MCF 10A (cell line): ENCODE measurements around the gene SYCP2L. TPM values are rescaled to one million over a fixed set of nuclear protein-coding genes. Genes with fewer than 3 reads are reported as not detected.

Experiments used
- BruUV-seq: library from RNA; stranded (reverse); fragments of 400-500 nt; replicated peaks from 2 replicates; lab custom pipeline; 2021; lab: Mats Ljungman, UMichigan
- CTCF ChIA-PET: fragments of 300-600 bp; sonication (Branson Sonifier 250); formaldehyde crosslinking; extraction: SDS; loops from one replicate; lab custom pipeline; 2021; ENCODE audit warnings: antibody characterized with exemption, inconsistent platforms; lab: Yijun Ruan, JAX
- POLR2A ChIA-PET: fragments of 300-600, 350-650 bp; sonication (Branson Sonifier 250); formaldehyde crosslinking; extraction: SDS; loops from one replicate; lab custom pipeline; 2020; ENCODE audit warnings: antibody characterized with exemption, inconsistent platforms; lab: Yijun Ruan, JAX
- DNase-seq: peaks from one replicate; pipeline ENCODE4 v3.0.0-alpha.2; 2018; ENCODE audit not compliant: unreplicated experiment
- H3K27ac Mint-ChIP-seq: one replicate; pipeline ENCODE4 v1.8.0; 2022; ENCODE audit warnings: mild to moderate bottlenecking, low read depth, mixed read lengths; ENCODE audit not compliant: unreplicated experiment
- H3K27me3 Mint-ChIP-seq: one replicate; pipeline ENCODE4 v1.8.0; 2022; ENCODE audit warnings: mixed read lengths; ENCODE audit not compliant: insufficient read depth, unreplicated experiment
- H3K36me3 Mint-ChIP-seq: one replicate; pipeline ENCODE4 v1.8.0; 2022; ENCODE audit warnings: mild to moderate bottlenecking, moderate library complexity, mixed read lengths; ENCODE audit not compliant: insufficient read depth, unreplicated experiment
- H3K4me1 Mint-ChIP-seq: one replicate; pipeline ENCODE4 v1.8.0; 2022; ENCODE audit warnings: mixed read lengths; ENCODE audit not compliant: insufficient read depth, unreplicated experiment
- H3K4me3 Mint-ChIP-seq: one replicate; pipeline ENCODE4 v1.8.0; 2022; ENCODE audit warnings: mild to moderate bottlenecking, moderate library complexity, mixed read lengths; ENCODE audit not compliant: unreplicated experiment
- H3K9me3 Mint-ChIP-seq: one replicate; pipeline ENCODE4 v1.8.0; 2022; ENCODE audit warnings: mixed read lengths; ENCODE audit not compliant: unreplicated experiment
- CTCF ChIP-seq: fragments of 200-600 bp; IDR thresholded peaks from one replicate; pipeline ENCODE4 v1.8.0; 2022; ENCODE audit warnings: antibody characterized with exemption, mild to moderate bottlenecking; ENCODE audit not compliant: unreplicated experiment
- intact Hi-C: fragments of 100-400 bp; cut with micrococcal nuclease; formaldehyde crosslinking; loops from 2 replicates; pipeline ENCODE4 v1.14.1; 2022
- total RNA-seq: library from RNA; stranded (reverse); gene quantifications from 2 replicates; pipeline ENCODE4 v1.2.3, GENCODE V29; 2022

SYCP2L gene
- total RNA-seq, 1 experiment from 2014 or later, result not detected

DNA sequence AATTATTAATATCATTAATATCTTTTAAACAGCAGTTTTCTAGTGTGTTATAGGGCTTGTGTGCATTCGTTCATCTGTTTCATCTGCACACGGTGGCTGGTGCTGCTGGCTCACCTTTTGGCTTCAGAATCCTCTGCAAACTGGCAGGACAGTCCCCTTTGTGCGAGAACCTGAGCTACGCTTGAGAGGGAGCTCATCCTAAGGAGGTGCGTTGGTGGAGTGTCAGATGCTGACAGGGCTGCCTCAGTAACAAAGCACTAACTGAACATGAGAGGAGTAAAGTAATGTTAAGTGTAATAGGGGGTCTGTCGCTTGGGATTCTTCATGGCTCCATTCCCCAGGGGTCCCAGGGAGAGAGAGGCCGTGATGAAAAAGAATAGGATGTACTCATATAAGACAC, 134.9 kb downstream of the SYCP2L start:
- intact Hi-C loops, result no loop called here
- no peaks in the 10 kb centered on the region for H3K27me3 Mint-ChIP-seq
- TF ChIP-seq CTCF, result no peak
- no peak for DNase-seq
- no peaks in the 10 kb centered on the region for H3K36me3 Mint-ChIP-seq
- no TSS peak for BruUV-seq
- ChIA-PET CTCF (interaction anchor here (0.5 to 1.5 kb wide), 3 partner anchors 12 to 70 kb away, joined by 4 to 7 read pairs (median 4); no protein-coding TSS in a partner anchor), POLR2A (interaction anchor here (1.1 to 1.6 kb wide), 3 partner anchors 9 to 46 kb away, joined by 3 read pairs; no protein-coding TSS in a partner anchor)
- no peak overlapping the region for H3K27ac Mint-ChIP-seq
- H3K4me3 Mint-ChIP-seq, result no peak overlapping the region
- no peaks in the 10 kb centered on the region for H3K9me3 Mint-ChIP-seq
- peaks cover 5% of the 10 kb centered on the region for H3K4me1 Mint-ChIP-seq

DNA sequence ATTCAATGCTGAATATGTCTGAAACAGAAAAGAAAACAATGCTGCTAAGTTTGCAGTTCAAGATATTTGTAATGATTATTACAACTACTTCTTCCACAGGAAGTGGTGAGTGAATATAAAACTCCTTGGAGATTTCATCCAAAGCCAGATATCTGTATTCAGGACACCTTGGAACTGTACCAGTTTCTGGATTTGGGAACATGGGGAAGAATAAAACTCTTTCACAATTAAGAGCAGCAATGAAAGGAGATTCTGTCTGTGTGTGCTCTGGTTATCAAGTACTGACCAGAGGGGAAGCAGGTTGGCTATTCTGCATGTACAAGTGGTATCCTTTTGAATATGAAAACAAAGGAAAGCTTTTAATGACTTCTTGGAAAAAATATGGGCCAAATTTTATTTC, 136.2 kb downstream of the SYCP2L start:
- TF ChIP-seq CTCF, result no peak
- intact Hi-C loops, result no loop called here
- peak; percentile 20 for DNase-seq
- Mint-ChIP-seq H3K36me3 (no peaks in the 10 kb centered on the region), H3K27ac (no peak overlapping the region), H3K27me3 (no peaks in the 10 kb centered on the region), H3K4me3 (no peak overlapping the region), H3K4me1 (peaks cover 5% of the 10 kb centered on the region), H3K9me3 (no peaks in the 10 kb centered on the region)
- CTCF ChIA-PET, result interaction anchor here (0.7 to 1.0 kb wide), 2 partner anchors 17 to 71 kb away, joined by 3 to 4 read pairs; no protein-coding TSS in a partner anchor
- BruUV-seq, result no TSS peak
- POLR2A ChIA-PET, result interaction anchor here (1.3 to 1.5 kb wide), 2 partner anchors 11 to 15 kb away, joined by 3 to 4 read pairs; no protein-coding TSS in a partner anchor

Other genes with a start within 250 kb of the SYCP2L start
- 5.0 and 6.5 TPM in 2 replicates for gene C6orf52, start 192.4 kb upstream of the SYCP2L start, total RNA-seq
- 27.0 and 38.1 TPM in 2 replicates for gene PAK1IP1, start 192.1 kb upstream of the SYCP2L start, total RNA-seq
- gene TMEM14C, start 164.0 kb upstream of the SYCP2L start, total RNA-seq, result 159 and 160 TPM in 2 replicates
- 122 and 143 TPM in 2 replicates for gene TMEM14B, start 139.2 kb upstream of the SYCP2L start, total RNA-seq
- not detected in 2 replicates for gene MAK, start 48.5 kb upstream of the SYCP2L start, total RNA-seq
- not detected in 2 replicates for gene GCM2, start 5.0 kb upstream of the SYCP2L start, total RNA-seq
- not detected in 2 replicates for gene ELOVL2, start 157.3 kb downstream of the SYCP2L start, total RNA-seq
- 28.1 and 29.8 TPM in 2 replicates for gene SMIM13, start 206.8 kb downstream of the SYCP2L start, total RNA-seq
- not detected in 2 replicates for gene ERVFRD-1, start 224.7 kb downstream of the SYCP2L start, total RNA-seq